NCI-H2081 (cell line): Measurements from ENCODE around the gene ADIPOQ.
"Not testable (repeated sequence)": the region's sequence is repeated elsewhere in the genome, so short reads cannot be mapped to it uniquely, and the experiment has no call there.

Source experiments
- DNase-seq, 2 experiments: peaks; one replicate each; lab custom pipeline; 2025; lab: John Stamatoyannopoulos, UW

Gene ADIPOQ

DNA sequence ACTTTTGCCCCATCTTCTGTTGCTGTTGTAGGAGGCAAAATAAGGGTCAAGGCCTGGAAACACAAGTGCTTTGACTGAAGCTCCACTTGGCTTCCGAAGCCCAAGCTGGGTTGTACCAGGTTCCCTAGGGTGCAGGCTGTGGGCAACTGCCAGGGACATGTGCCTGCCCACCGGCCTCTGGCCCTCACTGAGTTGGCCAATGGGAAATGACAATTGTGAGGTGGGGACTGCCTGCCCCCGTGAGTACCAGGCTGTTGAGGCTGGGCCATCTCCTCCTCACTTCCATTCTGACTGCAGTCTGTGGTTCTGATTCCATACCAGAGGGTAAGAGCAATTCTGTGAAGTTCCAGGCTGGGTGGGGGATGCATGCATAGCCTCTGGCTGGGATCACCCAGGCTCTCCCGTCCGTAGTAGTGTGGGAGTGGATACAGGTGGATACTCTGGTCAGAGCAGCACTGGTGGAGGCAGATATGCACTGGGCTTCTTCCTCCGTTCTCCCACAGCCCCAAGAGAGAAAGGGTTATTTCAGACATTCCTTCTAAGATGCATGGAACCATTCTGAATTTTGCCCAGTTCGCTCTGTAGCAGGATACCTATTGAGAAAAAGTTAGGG, at the start of gene ADIPOQ:
Gene ADIPOQ, plus strand, starts transcription at position 285 of the 613 bp plus-strand sequence. CDS start 10,349 bp downstream, outside the sequence.
- no peak for DNase-seq

DNA sequence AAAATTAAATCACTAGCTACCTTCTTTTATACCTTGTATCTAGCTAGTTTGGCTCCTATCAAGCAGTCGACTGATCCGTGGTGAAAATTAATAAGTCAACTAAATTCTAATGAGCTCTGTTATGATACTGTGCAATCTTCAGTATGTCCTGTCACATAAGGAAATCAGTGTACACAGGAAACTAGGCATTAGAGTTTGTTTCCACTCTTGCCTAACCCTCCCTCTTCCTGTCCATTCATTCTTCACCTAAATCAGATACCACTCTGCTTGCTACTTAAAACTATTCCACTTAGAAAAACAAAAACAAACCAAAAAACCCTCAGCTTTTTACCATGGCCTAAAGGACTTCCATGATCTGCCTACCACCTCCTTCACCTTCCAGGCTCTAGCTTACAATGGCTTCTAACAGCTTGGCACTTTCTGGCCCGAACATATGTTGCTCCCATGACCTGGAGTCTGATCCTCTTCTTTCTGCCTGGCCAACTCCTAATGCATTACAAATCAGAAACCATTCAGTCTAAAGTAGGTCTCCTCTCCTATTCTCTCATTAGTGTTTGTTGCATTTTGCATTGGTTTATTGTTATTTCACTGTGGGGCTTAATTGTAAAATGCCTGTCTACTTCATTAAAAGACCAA, 44.2 kb upstream of the ADIPOQ start:
- DNase-seq = no peak

DNA sequence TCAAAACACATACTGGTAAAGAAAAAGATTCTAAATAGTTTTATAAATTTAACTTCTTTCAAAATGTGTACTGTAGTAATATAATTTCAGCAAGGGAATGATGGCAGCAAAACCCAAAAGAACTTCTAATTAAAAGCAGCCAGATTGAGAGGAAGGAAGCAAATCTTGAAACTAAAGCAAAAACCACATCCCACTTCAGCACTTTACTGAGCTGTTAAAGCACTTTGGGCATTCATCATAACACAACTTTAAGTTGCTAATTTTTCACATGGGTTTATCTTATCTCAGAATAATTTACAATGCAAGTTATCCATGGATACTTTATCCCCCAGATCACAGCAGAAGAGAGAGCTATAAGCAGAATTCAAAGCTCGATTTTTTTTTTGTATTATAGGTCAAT, 42.2 kb upstream of the ADIPOQ start:
- no peak for DNase-seq

DNA sequence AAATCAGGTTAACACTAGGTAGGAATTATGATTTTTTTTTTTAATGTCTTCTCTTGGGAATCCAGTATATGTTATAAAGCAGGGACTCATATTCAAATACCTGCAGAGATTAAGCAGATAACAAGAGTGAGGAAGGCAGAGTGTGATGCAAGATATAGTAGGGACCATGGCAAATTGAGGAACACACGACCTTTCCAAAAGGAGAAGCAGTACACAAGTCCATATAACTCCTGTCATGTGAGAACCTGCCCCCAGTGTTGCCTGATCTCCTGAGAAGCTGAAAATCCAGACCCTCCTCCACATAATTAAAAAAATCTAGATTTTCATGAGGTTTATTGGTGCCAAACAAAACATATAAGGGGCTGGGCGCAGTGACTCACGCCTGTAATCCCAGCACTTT, 39.8 kb upstream of the ADIPOQ start:
- DNase-seq = no peak

DNA sequence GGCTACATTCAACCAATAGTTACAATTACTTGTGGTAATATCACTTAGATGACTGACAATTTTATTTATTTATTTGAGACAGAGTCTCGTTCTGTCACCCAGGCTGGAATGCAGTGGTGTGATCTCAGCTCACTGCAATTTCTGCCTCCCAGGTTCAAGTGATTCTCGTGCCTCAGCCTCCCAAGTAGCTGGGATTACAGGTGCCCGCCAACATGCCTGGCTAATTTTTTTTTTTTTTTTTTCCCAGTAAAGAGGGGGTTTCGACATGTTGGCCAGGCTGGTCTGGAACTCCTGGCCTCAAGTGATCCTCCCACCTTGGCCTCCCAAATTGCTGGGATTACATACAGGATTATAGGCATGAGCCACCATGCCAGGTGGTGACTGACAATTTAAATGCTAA, 39.1 kb upstream of the ADIPOQ start:
- DNase-seq = not testable (repeated sequence)

DNA sequence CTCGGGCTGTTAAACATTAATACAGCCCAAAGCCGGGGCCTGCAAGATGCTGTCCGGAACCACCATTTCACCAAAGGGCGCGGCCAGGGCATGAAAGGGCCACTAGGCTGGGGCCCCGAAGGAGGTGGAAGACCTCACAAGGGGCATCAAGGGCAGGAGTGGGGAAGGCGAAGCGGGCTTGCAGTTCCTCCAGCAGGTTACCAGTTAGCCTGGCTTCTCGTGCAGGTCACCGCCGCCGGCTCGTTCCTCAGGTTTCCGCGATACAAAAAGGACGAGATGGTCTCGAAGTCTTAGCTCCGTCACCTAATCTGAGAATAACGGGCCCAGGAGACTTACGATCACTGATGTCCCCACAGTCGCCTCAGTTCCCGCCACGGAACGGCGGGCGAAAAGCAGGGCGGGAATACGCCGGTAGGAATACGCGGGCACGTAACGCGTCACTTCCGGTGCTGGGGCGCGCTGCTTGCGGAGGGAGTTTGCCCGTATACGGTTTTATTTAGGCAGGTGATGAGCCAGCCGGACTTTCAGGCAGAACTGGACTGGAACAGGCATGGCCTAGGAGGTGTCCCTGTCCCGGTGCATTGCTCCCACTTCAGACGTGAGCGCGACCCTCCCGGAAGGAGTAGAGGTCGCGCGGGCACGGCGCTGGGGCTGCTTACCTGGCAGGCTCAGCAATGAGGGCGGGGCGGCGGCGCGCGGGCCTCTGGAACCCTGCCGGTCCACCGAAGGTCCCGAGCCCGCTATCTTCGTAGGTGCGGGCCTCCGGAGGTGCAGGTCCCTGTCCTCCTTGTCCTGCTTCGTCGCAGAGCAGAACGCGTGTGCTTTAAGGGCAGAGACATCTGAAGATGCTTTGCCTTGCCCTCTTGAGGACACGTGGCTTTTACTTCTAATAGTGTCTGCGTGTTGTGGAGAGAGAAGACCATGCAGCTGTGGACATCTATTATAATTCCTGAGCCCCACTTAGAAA, 36.1 kb upstream of the ADIPOQ start, which contains the start of gene RFC4:
Gene RFC4, minus strand, starts transcription at position 394 of the 967 bp plus-strand sequence. CDS start 1,769 bp downstream, outside the sequence.
- peak; percentile 84 to 94 for DNase-seq

DNA sequence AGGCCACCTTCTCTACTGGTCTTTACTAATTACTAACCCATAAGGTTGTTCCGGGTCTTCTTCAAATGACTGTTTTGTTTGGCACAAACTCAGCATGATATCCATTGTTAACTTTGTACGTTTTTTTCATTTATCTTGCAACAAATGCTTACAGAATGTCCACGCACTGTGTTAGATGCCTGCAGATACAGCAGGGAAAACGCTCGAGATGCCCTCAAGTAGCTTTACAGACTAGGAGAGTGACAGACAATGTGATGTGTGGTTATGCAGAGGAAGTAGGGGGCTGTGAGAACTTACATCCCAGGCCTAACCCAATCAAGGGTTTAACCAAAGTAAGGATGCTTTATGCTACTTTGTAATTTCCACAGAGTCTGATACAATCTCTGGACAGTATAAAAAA, 35.3 kb upstream of the ADIPOQ start:
- DNase-seq = no peak

DNA sequence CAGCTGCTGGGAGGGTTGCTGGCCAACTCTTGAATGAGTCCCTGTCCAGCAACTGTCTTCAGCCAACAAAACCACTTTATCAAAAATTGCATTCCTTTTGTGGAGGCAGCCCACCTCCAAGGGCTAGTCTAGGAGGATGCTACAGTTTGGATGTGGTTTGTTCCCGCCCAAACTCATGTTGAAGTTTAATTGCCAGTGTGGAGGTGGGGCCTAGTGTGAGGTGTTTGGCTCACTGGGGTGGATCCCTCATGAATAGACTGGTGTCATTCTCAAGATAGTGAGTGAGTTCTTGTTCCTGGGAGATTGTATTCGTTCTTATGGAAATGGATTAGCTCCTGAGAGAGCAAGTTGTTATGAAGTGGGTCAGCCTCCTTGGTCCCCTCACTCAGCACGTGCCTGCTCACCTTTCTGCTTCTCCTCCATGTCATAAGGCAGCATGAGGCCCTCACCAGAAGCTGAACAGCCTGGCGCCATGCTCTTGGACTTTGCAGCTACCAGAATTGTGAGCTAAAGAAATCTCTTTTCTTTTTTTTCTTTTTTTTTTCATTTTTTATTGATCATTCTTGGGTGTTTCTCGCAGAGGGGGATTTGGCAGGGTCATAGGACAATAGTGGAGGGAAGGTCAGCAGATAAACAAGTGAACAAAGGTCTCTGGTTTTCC, 32.0 kb upstream of the ADIPOQ start:
- DNase-seq = no peak

DNA sequence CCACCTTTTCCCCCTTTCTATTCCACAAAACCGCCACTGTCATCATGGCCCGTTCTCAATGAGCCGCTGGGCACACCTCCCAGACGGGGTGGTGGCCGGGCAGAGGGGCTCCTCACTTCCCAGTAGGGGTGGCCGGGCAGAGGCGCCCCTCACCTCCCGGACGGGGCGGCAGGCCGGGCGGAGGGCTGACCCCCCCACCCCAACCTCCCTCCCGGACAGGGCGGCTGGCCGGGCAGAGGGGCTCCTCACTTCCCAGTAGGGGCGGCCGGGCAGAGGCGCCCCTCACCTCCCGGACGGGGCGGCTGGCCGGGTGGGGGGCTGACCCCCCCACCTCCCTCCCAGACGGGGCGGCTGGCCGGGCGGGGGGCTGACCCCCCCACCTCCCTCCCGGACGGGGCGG, 31.2 kb upstream of the ADIPOQ start:
- not testable (repeated sequence) for DNase-seq

DNA sequence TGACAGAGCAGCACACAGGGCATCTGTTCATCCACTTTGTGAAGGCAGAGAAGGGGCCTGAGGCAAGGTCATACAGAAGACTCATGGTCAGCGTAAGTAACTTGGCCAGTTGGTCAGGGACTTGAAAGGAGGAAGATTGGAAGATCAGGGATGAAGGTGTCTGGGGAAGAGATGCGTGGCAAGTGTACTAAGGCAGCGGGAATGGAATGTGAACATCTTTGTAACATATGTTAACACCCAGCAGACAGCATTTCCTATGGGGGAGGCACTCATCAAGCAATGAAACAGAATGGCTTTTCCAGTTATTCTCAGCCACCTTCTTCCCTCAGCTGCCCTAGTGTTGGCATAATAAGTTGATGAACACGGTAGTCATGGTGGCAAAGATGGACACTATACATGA, 28.4 kb upstream of the ADIPOQ start:
- DNase-seq = no peak

DNA sequence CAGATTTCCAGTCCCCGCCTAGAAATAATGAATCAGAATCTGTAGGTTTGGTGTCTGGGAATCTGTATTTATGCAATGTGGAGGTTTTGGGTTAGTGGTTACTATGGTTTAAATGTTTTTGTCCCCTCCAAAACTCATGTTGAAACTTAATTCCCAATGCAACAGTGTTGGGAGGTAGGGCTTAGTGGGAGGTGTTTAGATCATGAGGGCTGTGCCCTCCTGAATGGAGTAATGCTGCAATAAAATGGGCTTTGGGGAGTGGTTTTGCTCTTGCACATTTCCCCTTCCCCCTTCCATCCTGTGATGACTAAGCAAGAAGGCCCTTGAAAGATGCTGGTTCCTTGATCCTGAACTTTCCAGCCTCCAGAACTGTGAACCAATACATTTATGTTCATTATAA, 27.1 kb upstream of the ADIPOQ start:
- DNase-seq = no peak

DNA sequence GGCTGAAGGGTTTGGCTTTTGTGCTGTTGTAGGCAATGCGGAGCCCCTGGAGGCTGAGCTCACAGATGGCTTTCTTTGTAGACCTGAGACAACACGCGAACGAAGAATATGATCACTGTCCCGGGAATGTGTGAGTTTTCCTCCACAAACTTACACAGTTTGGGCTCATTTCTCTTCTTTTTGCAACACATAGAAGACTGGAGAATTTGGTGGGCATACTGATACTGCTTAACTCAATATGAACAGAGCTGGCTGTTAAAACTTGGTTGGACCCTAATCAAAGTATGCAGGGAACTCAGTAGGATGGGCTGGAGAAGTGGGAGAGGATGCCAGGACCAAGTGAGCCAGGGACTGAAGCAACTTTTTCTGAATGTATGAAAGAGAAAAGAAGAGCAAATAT, 24.0 kb upstream of the ADIPOQ start:
- no peak for DNase-seq

DNA sequence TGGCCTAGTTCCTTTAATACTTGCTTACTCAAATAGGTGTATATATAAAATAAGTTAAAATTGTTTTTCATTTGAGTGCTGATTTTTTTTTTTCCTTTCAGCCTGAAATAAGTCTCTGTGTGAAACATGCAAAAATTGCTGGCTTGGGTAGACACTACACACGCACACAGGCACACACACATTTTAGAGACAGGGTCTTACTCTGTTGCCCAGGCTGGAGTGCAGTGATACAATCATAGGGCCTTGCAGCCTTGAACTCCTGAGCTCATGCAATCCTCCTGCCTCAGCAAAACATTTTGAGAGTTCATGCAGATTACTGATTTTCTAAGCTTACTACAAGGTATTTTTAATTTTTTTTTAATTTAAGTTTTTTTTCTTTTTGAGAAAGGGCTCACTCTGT, 23.6 kb upstream of the ADIPOQ start:
- DNase-seq = no peak

DNA sequence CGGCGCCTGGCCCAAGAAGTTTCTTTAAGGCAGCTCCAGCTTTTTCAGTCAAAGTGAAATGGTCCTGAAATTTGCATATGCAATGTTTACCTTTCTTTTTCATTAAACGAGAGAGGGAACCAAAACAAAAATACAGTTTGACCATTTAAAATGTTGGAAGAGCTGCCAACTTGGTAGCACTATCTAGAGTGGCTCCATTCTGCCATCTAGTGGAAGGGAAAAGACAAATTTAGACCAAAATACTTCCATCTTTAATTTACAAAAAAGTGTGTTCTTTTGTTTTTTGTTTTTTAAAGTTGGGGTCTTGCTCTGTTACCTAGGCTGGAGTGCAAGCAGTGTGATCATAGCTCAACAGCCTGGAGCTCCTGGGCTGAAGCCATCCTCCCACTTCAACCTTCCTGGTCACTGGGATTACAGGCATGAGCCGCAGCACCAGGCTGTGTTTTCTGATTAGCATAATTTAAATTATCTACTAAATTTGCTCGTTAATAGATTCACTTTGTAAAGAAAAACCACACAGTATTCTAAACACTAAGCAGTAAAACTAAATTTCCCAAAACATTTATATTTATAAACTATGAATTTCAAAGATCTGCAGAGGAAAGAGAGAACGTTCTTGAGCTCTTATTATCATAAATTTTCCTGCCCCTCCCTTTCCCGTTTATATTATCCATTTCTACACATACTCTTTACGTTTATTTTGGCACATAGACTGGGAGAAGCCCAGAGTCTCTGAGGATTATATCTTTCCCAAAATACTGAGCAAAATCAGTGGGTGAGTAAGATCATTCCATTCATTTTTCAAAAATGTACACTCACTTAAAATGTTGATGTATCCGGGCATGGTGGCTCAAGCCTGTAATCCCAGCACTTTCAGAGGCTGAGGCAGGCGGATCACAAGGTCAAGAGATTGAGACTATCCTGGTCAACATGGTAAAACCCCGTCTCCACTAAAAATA, 20.8 kb upstream of the ADIPOQ start:
- DNase-seq = peak; percentile 60 to 66

DNA sequence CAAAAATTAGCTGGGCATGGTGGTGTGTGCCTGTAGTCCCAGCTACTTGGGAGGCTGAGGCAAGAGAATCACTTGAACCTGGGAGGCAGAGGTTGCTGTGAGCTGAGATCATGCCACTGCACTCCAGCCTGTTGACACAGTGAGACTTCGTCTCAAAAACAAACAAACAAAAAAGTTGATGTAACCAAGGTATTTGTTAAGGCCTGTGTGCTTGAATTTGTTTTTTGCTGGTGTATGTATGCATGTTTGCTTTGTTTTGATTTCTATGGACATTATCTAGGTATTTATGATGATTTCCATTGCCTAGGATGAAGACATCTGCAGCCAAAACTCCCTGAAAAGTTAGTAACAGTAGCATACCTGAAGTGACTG, 20.1 kb upstream of the ADIPOQ start:
- not testable (repeated sequence) for DNase-seq

DNA sequence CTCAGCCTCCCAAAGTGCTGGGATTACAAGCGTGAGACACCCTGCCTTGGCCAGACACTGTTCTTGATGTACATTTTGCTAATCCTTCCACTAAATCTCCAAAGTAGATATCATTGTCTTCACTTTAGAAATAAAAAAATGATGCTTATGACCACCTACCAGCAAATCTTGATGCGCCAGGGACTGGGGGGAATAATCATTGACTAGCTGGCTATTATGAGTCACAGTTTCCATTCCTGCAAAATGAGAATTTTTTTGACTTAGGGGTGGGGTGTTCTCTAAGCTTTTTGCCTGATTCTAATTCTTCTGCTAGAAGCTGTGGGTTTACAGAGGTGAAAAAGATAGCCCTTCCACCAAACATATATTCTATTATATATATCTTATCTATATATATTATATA, 19.1 kb upstream of the ADIPOQ start:
- DNase-seq = no peak

DNA sequence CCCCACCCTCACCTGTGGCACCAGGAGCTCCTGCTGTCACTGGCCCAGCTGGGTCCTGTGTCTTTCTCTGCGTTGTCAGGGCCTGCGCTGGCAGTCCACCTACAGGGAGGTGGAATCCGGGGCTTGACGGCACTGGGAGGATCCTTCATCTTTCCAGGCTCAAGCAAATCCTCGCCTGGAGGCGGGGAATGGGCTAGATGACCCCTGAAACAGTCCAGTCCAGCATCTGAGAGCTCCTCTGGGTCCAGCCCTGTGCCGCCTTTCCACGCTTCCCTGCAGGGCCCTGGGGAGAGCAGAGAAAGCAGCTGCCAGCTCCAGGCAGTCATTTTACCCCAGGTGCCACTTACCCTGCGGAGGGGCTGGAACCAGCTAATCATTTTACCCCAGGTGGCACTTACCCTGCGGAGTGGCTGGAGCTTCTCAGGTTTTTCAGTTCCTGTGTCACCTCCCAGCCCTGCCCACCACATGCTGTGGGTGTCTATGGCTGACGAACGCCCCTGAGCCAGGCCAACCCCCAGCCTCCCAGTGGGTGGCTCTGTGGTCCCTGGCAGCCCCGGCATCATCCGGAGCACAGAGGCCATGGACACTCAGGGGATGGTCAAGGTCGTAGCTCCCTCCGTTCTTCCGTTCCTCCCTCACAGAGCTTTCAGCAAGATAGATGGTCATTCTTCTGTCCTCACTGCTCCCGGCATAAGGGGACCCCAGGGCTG, 17.9 kb upstream of the ADIPOQ start:
- DNase-seq = peak; percentile 78 to 93

DNA sequence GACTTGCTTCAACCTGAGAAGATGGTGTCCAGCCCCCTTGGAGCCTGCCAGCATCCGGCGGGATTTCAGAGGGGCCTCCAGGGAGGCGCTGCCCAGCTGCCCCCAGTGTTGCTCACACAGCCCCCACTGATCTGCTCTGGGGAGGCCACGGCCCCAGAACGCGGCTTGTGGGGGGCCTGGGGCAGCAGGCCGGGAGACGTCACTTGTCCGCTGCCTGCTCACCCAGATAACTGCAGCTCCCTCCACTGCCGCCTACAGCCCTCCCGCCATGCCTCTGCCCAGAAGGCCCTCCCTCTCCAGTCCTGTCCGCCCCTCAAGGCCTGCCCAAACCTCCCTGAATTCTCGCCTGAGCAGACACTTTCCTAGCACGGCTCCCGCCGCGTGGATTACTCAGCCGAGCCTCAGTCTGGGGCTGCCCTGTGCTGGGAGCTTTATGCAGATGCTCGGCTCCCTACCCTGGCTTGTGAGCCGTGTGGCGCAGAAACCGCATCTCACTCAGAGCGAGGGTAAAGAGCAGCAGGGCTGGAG, 17.2 kb upstream of the ADIPOQ start:
- DNase-seq = no peak

DNA sequence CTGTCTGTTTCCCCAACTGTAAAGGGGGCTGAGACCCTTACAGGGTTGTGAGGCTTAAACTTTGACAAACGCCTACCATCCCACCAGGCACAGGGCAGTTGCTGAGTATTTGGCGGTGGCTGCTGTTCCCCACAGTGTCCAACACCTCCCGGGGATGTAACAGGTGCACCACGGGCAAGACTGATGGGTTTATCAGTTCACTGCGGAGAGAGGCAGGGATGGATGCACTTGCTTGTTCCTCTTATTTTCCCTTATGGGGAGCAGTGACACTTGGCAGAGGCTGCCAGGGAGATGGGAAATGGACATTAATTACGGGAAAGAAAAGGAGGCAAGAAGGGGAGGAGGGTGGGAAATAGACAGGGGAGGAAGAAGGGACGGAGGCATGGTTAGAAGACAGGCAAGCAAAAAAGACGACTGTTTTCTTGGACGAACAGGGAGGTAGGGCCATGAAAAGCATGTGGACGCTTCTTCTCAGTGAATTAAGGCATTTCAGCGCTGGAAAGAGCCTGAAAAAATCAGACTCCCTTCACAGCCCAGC, 16.6 kb upstream of the ADIPOQ start:
- DNase-seq = no peak
